HG03060 (cell line): ENCODE measurements around the gene PI4K2B.
"Not testable (repeated sequence)": the region's sequence is repeated elsewhere in the genome, so short reads cannot be mapped to it uniquely, and the experiment has no call there.

Experiments used
- ATAC-seq: cut with Tn5 transposase; IDR thresholded peaks from one replicate; pipeline ENCODE4 v1.9.1; 2021; ENCODE audit warnings: low read depth, moderate number of reproducible peaks; ENCODE audit not compliant: unreplicated experiment

Gene PI4K2B

GRCh38 chr4:25240754-25241210 lies 6.9 kb downstream of the PI4K2B start:
- not testable (repeated sequence) for ATAC-seq

GRCh38 chr4:25242195-25242594 lies 8.4 kb downstream of the PI4K2B start:
- ATAC-seq = not testable (repeated sequence)

GRCh38 chr4:25245181-25245580 lies 11.3 kb downstream of the PI4K2B start:
- ATAC-seq = no peak

GRCh38 chr4:25246680-25247611 lies 13.1 kb downstream of the PI4K2B start:
- ATAC-seq = no peak

GRCh38 chr4:25248875-25249274 lies 15.0 kb downstream of the PI4K2B start:
- not testable (repeated sequence) for ATAC-seq

- not testable (repeated sequence) for ATAC-seq
These were observed 15.7 kb downstream of the PI4K2B start for GRCh38 chr4:25249494-25249893.

- no peak for ATAC-seq
These were observed 18.6 kb downstream of the PI4K2B start for GRCh38 chr4:25252230-25253070.

GRCh38 chr4:25253071-25253445 lies 19.2 kb downstream of the PI4K2B start:
- no peak for ATAC-seq

GRCh38 chr4:25253786-25254185 lies 20.0 kb downstream of the PI4K2B start:
- not testable (repeated sequence) for ATAC-seq

GRCh38 chr4:25258980-25259578 lies 25.2 kb downstream of the PI4K2B start:
- ATAC-seq = no peak

- no peak for ATAC-seq
These were observed 38.0 kb downstream of the PI4K2B start for GRCh38 chr4:25271866-25272265.

- no peak for ATAC-seq
These were observed 46.4 kb downstream of the PI4K2B start for GRCh38 chr4:25280210-25280609.

- no peak for ATAC-seq
These were observed 50.1 kb downstream of the PI4K2B start for GRCh38 chr4:25283948-25284347.

GRCh38 chr4:25284466-25284865 lies 50.6 kb downstream of the PI4K2B start:
- no peak for ATAC-seq

- ATAC-seq = no peak
These were observed 56.7 kb downstream of the PI4K2B start for GRCh38 chr4:25290490-25291067.

GRCh38 chr4:25291158-25291733 lies 57.4 kb downstream of the PI4K2B start:
- no peak for ATAC-seq

- ATAC-seq = no peak
These were observed 63.9 kb downstream of the PI4K2B start for GRCh38 chr4:25297528-25298242.

GRCh38 chr4:25299476-25300203 lies 65.8 kb downstream of the PI4K2B start:
- ATAC-seq = no peak

GRCh38 chr4:25301471-25301870 lies 67.6 kb downstream of the PI4K2B start:
- ATAC-seq = no peak
